ENCODE data around the gene CENPI. TPM values are rescaled to one million over a fixed set of nuclear protein-coding genes. Genes with fewer than 3 reads are reported as not detected.
"Not testable (repeated sequence)": the region's sequence is repeated elsewhere in the genome, so short reads cannot be mapped to it uniquely, and the experiment has no call there.

The CENPI gene, protein sequence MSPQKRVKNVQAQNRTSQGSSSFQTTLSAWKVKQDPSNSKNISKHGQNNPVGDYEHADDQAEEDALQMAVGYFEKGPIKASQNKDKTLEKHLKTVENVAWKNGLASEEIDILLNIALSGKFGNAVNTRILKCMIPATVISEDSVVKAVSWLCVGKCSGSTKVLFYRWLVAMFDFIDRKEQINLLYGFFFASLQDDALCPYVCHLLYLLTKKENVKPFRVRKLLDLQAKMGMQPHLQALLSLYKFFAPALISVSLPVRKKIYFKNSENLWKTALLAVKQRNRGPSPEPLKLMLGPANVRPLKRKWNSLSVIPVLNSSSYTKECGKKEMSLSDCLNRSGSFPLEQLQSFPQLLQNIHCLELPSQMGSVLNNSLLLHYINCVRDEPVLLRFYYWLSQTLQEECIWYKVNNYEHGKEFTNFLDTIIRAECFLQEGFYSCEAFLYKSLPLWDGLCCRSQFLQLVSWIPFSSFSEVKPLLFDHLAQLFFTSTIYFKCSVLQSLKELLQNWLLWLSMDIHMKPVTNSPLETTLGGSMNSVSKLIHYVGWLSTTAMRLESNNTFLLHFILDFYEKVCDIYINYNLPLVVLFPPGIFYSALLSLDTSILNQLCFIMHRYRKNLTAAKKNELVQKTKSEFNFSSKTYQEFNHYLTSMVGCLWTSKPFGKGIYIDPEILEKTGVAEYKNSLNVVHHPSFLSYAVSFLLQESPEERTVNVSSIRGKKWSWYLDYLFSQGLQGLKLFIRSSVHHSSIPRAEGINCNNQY
- total RNA-seq: 1 to 10 TPM; 1.2 to 3.3 (median 2.1) TPM
- polyA plus RNA-seq: 1 to 10 TPM in 1 of 2 donors, under 1 TPM in 1; 0.92 to 1.6 TPM
- long read RNA-seq, donor 1, partial matches to known transcripts: 0 of 1 reads
- long read RNA-seq, donor 1, other reads (novel, unspliced or antisense): 1 of 1 reads
- long read RNA-seq, donor 2: 0 reads
- long read RNA-seq, donor 3, partial matches to known transcripts: 0 of 1 reads
- long read RNA-seq, donor 3, other reads (novel, unspliced or antisense): 1 of 1 reads

DNA sequence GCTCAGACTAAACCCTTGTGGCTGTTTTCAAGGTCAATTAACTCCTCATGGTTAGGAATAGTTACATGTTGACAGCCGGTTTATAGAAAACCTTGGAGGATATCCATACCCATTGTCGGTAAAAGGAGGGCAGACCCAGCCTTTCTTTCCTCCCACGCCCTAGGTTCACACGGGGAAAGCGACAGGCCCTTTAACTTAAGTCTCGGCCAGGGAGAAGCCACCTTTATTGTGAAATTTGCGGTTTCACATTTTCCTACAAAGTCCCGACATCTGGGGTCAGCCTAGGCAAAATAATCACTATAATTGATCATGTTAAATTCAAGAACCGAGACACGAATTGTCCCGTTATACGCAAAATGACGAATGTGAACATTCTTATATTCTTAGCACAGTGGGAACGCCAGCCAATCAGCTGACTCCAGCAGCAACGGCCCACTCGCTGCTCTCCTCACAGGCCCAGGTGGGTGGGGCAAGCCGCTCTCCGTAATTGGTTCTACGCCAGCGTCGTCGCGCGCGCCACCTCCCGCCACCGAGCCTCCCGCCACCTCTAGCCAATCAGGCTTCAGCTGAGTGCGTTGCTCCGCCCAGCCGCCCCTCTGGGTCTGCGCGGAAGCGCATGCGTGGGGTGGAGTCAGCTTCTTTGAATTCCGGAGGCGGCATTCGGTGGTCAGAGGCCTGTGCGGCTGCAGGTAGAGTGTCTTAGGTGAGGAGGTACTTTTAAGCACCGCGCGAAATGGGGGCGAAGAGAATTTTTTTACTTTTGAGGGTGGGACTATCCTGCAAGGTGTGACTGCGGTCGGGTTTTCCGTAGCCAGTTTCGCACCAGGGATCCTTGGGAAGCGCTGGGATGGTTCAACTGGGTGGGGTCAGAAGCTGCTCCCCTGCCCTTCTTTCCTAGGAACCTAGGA, at the start of gene CENPI:
Gene CENPI, plus strand, starts transcription at position 659 of the 908 bp plus-strand sequence. CDS start 2,867 bp downstream, outside the sequence.
- H3K36me3 ChIP-seq: no peaks in the 10 kb centered on the region
- DNase-seq: peak; percentile 85 to 91 (median 89)
- peak within 1 kb of the TSS in 1 of 2 donors; percentile 49 for H3K27ac ChIP-seq
- H3K4me3 ChIP-seq: peak within 1 kb of the TSS; percentile 40
- no peaks in the 10 kb centered on the region for H3K9me3 ChIP-seq
- H3K27me3 ChIP-seq: no peaks in the 10 kb centered on the region
- intact Hi-C loops (cut with DNase I): no loop called here
- H3K4me1 ChIP-seq (ENCODE audit: insufficient read depth): peaks cover 2% of the 10 kb centered on the region
- WGBS, 3 donors: 37 to 48% (median 45%) methylated on average over 48 of the region's 48 CpGs
- TF ChIP-seq EP300 (IDR thresholded peaks at IDR 0.05) (no peak), POLR2A (IDR thresholded peaks at IDR 0.05) (peak; percentile 38)

DNA sequence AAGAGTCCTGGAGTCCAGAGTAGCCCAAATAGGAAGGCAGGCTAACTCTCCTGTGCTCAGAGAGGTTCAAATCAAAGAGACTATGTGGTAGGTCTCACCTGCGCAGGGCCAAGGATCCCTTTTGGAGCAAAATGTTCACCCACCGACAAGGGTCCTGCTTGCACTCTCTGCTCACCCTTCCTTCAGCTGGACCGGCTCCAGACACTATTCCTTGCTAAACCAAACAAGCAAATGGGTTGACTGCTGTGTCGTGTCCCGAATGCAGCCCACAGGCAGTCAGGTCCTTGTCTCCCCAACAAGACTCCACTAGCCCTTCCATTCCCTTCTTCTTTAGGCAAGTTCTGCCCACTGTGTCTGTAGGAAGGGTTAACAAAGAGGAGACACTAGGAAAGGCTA, 46.9 kb upstream of the CENPI start:
- intact Hi-C loops (cut with DNase I): no loop called here
- Histone ChIP-seq H3K4me3 (peak overlapping the region; percentile 50), H3K27me3 (no peaks in the 10 kb centered on the region), H3K4me1 (ENCODE audit: insufficient read depth) (no peaks in the 10 kb centered on the region), H3K27ac (peak overlapping the region; percentile 22 to 71), H3K36me3 (no peaks in the 10 kb centered on the region), H3K9me3 (no peaks in the 10 kb centered on the region)
- WGBS, 3 donors: 33 to 40% (median 38%) methylated on average over 5 of the region's 5 CpGs
- peak in 3 of 5 donors; percentile 21 to 38 (median 32) for DNase-seq
- TF ChIP-seq EP300 (IDR thresholded peaks at IDR 0.05): no peak
- TF ChIP-seq POLR2A (IDR thresholded peaks at IDR 0.05): no peak
- TF ChIP-seq, protein P1, sequence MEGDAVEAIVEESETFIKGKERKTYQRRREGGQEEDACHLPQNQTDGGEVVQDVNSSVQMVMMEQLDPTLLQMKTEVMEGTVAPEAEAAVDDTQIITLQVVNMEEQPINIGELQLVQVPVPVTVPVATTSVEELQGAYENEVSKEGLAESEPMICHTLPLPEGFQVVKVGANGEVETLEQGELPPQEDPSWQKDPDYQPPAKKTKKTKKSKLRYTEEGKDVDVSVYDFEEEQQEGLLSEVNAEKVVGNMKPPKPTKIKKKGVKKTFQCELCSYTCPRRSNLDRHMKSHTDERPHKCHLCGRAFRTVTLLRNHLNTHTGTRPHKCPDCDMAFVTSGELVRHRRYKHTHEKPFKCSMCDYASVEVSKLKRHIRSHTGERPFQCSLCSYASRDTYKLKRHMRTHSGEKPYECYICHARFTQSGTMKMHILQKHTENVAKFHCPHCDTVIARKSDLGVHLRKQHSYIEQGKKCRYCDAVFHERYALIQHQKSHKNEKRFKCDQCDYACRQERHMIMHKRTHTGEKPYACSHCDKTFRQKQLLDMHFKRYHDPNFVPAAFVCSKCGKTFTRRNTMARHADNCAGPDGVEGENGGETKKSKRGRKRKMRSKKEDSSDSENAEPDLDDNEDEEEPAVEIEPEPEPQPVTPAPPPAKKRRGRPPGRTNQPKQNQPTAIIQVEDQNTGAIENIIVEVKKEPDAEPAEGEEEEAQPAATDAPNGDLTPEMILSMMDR (IDR thresholded peaks at IDR 0.05): no peak

DNA sequence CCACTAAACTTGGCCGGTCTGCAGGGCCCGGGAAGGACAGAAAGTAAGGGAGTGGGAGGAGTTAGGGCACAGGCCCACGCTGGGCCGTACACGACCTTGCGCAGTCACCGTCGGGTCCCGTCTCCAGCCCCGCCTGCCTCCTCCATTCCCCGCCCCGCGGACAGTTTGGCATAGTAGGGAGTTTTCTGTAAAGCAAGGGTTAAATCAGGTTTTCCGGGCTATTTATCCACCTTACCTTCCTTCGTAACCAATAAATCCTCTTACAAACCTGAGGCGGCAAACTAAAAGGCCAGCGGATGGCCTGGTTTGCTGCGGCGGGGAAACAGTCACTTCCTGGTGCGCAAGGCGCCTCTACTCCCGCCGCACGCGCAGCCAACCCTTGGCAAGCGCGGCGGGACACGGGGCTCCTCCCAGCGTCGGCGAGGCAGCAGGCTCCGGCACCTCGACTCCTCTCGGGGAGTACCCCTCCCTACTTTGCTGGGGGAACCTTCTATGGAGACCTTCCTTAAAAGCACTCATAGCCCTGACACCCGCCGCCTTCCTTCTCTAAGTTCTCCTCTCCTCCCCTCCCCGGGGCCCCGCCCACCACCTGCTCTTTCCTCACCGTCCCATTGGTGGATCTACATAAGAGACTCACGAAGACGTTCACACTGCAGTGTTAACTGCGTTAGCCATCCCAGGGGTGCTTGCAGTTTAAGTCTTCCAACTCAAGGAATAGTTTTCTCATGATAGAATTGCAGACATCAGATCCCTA, 46.3 kb upstream of the CENPI start, which contains the start of gene TRMT2B:
Gene TRMT2B, minus strand, starts transcription at position 563 of the 754 bp plus-strand sequence. CDS start 9,822 bp downstream, outside the sequence.
- no peaks in the 10 kb centered on the region for H3K27me3 ChIP-seq
- peak within 1 kb of the TSS; percentile 50 for H3K4me3 ChIP-seq
- TF ChIP-seq POLR2A (IDR thresholded peaks at IDR 0.05) (no peak), EP300 (IDR thresholded peaks at IDR 0.05) (no peak)
- TF ChIP-seq, protein P1 (IDR thresholded peaks at IDR 0.05): no peak
- no peaks in the 10 kb centered on the region for H3K4me1 ChIP-seq (ENCODE audit: insufficient read depth)
- peak within 1 kb of the TSS; percentile 22 to 71 for H3K27ac ChIP-seq
- H3K9me3 ChIP-seq: no peaks in the 10 kb centered on the region
- WGBS, 3 donors: 26 to 38% (median 26%) methylated on average over 43 of the region's 43 CpGs
- H3K36me3 ChIP-seq: no peaks in the 10 kb centered on the region
- intact Hi-C loops (cut with DNase I): no loop called here
- peak; percentile 63 to 79 (median 74) for DNase-seq

DNA sequence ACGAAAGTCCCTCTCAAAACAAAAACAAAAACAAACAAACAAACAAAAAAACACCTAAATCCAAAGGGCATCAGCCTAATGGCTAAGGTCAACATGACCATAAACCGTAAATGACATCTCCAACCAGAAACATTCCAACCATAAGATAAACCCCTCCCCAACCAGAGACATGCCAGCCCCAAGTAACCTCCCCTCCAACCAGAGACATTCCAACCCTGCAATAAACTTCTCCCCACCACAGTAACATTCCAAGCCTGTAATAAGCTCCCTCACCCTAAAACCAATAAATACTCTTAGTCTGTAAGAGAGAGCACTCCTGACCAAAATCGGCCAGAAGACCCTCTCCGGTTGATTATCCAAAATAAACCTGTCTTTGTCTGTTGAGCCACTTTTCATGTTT, 41.5 kb upstream of the CENPI start:
- H3K4me3 ChIP-seq; H3K27ac ChIP-seq; DNase-seq; H3K4me1 ChIP-seq (ENCODE audit: insufficient read depth); H3K9me3 ChIP-seq; H3K27me3 ChIP-seq; intact Hi-C loops (cut with DNase I); H3K36me3 ChIP-seq: not testable (repeated sequence)
- WGBS, 3 donors: 70 to 81% (median 71%) methylated on average over 4 of the region's 4 CpGs

Data from ovary (tissue), 10 donors.